Chondrocyte (in vitro differentiated cells): ENCODE results near the gene GIMAP7. TPM values are rescaled to one million over a fixed set of nuclear protein-coding genes. Genes with fewer than 3 reads are reported as not detected.
"Not testable (repeated sequence)": the region's sequence is repeated elsewhere in the genome, so short reads cannot be mapped to it uniquely, and the experiment has no call there.

ENCODE experiments used
- DNase-seq: peaks from one replicate; pipeline ENCODE4 v3.0.0; 2021; ENCODE audit warnings: mixed read lengths, low spot score
- H3K27ac Mint-ChIP-seq: one replicate; pipeline ENCODE4 v1.8.0; 2021; ENCODE audit warnings: mild to moderate bottlenecking, moderate library complexity, mixed read lengths; ENCODE audit not compliant: unreplicated experiment
- H3K27me3 Mint-ChIP-seq: 2 replicates; pipeline ENCODE4 v1.8.0; 2021; ENCODE audit warnings: low read depth, mixed read lengths
- H3K36me3 Mint-ChIP-seq: 2 replicates; pipeline ENCODE4 v1.8.0; 2021; ENCODE audit warnings: low read depth, mixed read lengths
- H3K4me1 Mint-ChIP-seq: 2 replicates; pipeline ENCODE4 v1.8.0; 2021; ENCODE audit warnings: low read depth, mild to moderate bottlenecking, mixed read lengths
- H3K4me3 Mint-ChIP-seq: one replicate; pipeline ENCODE4 v1.8.0; 2021; ENCODE audit warnings: mild to moderate bottlenecking, moderate library complexity, mixed read lengths; ENCODE audit not compliant: unreplicated experiment
- H3K9me3 Mint-ChIP-seq: 2 replicates; pipeline ENCODE4 v1.8.0; 2021; ENCODE audit warnings: low read depth, mixed read lengths
- CTCF ChIP-seq: fragments of 200-600 bp; sonication (generic); IDR thresholded peaks from 2 replicates; pipeline ENCODE4 v1.5.0; 2021; ENCODE audit warnings: antibody characterized with exemption, mild to moderate bottlenecking, moderate library complexity
- total RNA-seq: library from RNA; stranded (reverse); gene quantifications from 3 replicates; pipeline ENCODE4 v1.2.1, GENCODE V29; 2021

The GIMAP7 gene
- total RNA-seq, 1 donor from 2014 or later, result not detected

GRCh38 chr7:150513758-150514157 is 914 bp upstream of the GIMAP7 start:
- no peaks in the 10 kb centered on the region for H3K36me3 Mint-ChIP-seq
- H3K4me3 Mint-ChIP-seq, result no peak overlapping the region
- no peak for DNase-seq
- no peak overlapping the region for H3K27ac Mint-ChIP-seq
- H3K27me3 Mint-ChIP-seq, result peaks cover 3% of the 10 kb centered on the region
- no peaks in the 10 kb centered on the region for H3K4me1 Mint-ChIP-seq
- H3K9me3 Mint-ChIP-seq, result peaks cover 4% of the 10 kb centered on the region
- TF ChIP-seq CTCF, result no peak

- Mint-ChIP-seq H3K36me3 (no peaks in the 10 kb centered on the region), H3K27me3 (peaks cover 8% of the 10 kb centered on the region), H3K9me3 (no peaks in the 10 kb centered on the region), H3K4me3 (no peak overlapping the region), H3K27ac (no peak overlapping the region), H3K4me1 (no peaks in the 10 kb centered on the region)
- no peak for DNase-seq
- TF ChIP-seq CTCF, result no peak
These were observed 826 bp downstream of the GIMAP7 start for GRCh38 chr7:150515248-150516147.

- H3K27me3 Mint-ChIP-seq, result peaks cover 8% of the 10 kb centered on the region
- DNase-seq, result no peak
- no peaks in the 10 kb centered on the region for H3K9me3 Mint-ChIP-seq
- no peak overlapping the region for H3K27ac Mint-ChIP-seq
- TF ChIP-seq CTCF, result no peak
- no peak overlapping the region for H3K4me3 Mint-ChIP-seq
- H3K36me3 Mint-ChIP-seq, result no peaks in the 10 kb centered on the region
- no peaks in the 10 kb centered on the region for H3K4me1 Mint-ChIP-seq
These were observed 2.5 kb downstream of the GIMAP7 start for GRCh38 chr7:150516956-150517745.

GRCh38 chr7:150519310-150519709 is 4.6 kb downstream of the GIMAP7 start:
- Mint-ChIP-seq H3K4me1 (no peaks in the 10 kb centered on the region), H3K27ac (no peak overlapping the region), H3K27me3 (peaks cover 8% of the 10 kb centered on the region), H3K9me3 (no peaks in the 10 kb centered on the region), H3K36me3 (no peaks in the 10 kb centered on the region), H3K4me3 (no peak overlapping the region)
- DNase-seq, result no peak
- TF ChIP-seq CTCF, result no peak

- Mint-ChIP-seq H3K4me1 (no peaks in the 10 kb centered on the region), H3K4me3 (no peak overlapping the region), H3K36me3 (no peaks in the 10 kb centered on the region), H3K27me3 (peaks cover 8% of the 10 kb centered on the region), H3K9me3 (no peaks in the 10 kb centered on the region), H3K27ac (no peak overlapping the region)
- no peak for TF ChIP-seq CTCF
- no peak for DNase-seq
These were observed 5.5 kb downstream of the GIMAP7 start for GRCh38 chr7:150520145-150520544.

- not testable (repeated sequence) for H3K9me3 Mint-ChIP-seq
These were observed 8.3 kb downstream of the GIMAP7 start for GRCh38 chr7:150522931-150523330.

More at GRCh38 chr7:150522931-150523330, 8.3 kb downstream of the GIMAP7 start:
- H3K36me3 Mint-ChIP-seq, H3K27ac Mint-ChIP-seq, DNase-seq, H3K4me3 Mint-ChIP-seq, H3K27me3 Mint-ChIP-seq, H3K4me1 Mint-ChIP-seq: not testable (repeated sequence)
